OCI-LY3 (cell line): Measurements from ENCODE around the gene TRIM44.

ENCODE experiments used
- H2AFZ ChIP-seq: fragments of 200-600, 300-600 bp; shearing (Covaris generic); 2 replicates; pipeline ENCODE4 v1.6.0; 2014; ENCODE audit warnings: antibody characterized with exemption, low read depth, low read length
- H3K27ac ChIP-seq: fragments of 200-600, 300-600 bp; sonication (generic); 2 replicates; pipeline ENCODE4 v1.5.1; 2014; ENCODE audit warnings: mild to moderate bottlenecking, low read length, moderate library complexity, mixed read lengths
- H3K27me3 ChIP-seq: fragments of 200-600, 300-600 bp; sonication (generic); 2 replicates; pipeline ENCODE4 v1.6.1; 2014; ENCODE audit warnings: low read depth, low read length, mixed read lengths
- H3K36me3 ChIP-seq: fragments of 200-600, 300-600 bp; sonication (generic); replicated peaks from 2 replicates; pipeline ENCODE3; 2014; ENCODE audit warnings: low read depth, low read length, mixed read lengths
- H3K4me1 ChIP-seq: fragments of 300-600, 200-600 bp; sonication (generic); 2 replicates; pipeline ENCODE4 v1.6.1; 2014; ENCODE audit warnings: low read length, mixed read lengths
- H3K4me2 ChIP-seq: fragments of 200-600, 300-600 bp; sonication (generic); 2 replicates; pipeline ENCODE4 v1.6.1; 2014; ENCODE audit warnings: low read length, mixed read lengths
- H3K4me3 ChIP-seq: fragments of 300-600, 200-600 bp; sonication (generic); 2 replicates; pipeline ENCODE4 v1.5.1; 2014; ENCODE audit warnings: antibody characterized with exemption, mild to moderate bottlenecking, low read length, moderate library complexity
- H3K79me2 ChIP-seq: fragments of 300-600, 200-600 bp; shearing (Covaris generic); 2 replicates; pipeline ENCODE4 v1.6.1; 2014; ENCODE audit warnings: mild to moderate bottlenecking, low read length, mixed read lengths
- H3K9ac ChIP-seq: fragments of 300-600, 200-600 bp; shearing (Covaris generic); 2 replicates; pipeline ENCODE4 v1.6.0; 2014; ENCODE audit warnings: mild to moderate bottlenecking, low read length, moderate library complexity
- H3K9me3 ChIP-seq: fragments of 200-600, 300-600 bp; shearing (Covaris generic); 2 replicates; pipeline ENCODE4 v1.6.1; 2014; ENCODE audit warnings: low read length, mixed read lengths; ENCODE audit not compliant: insufficient read depth
- H4K20me1 ChIP-seq: fragments of 200-600, 300-600 bp; sonication (generic); 2 replicates; pipeline ENCODE4 v1.6.1; 2016; ENCODE audit warnings: low read length, mixed read lengths; ENCODE audit not compliant: insufficient read depth
- EZH2phosphoT487 ChIP-seq: fragments of 200-600 bp; shearing (Covaris generic); IDR thresholded peaks from 2 replicates; pipeline ENCODE4 v1.6.1; 2018; ENCODE audit warnings: antibody characterized with exemption, mixed run types, low read depth
- TF ChIP-seq, protein P1 (sequence below): fragments of 200-600, 300-600 bp; sonication (generic); IDR thresholded peaks from 2 replicates; pipeline ENCODE4 v1.5.1; 2014; ENCODE audit warnings: antibody characterized with exemption, low read length, low read depth

The TRIM44 gene

DNA sequence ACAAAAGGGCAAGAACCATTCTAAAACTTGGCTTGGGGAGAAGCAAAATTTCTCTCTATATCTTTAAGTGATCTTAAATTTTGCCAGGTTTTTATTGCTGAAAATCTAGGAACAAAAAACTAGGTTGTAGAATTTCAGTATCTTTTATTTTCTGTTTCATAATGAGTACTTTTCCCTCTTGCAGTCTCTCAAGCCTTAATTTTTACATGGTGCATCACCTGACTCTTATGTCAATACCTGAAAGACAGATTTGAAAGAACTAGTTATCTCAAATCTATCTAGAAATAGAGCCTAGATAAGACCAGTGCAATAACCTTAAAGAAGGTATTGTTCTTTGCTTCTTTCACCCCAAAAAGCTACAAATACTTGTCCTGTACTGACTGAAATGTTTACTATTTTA lies 122.1 kb downstream of the TRIM44 start:
- Histone ChIP-seq H3K4me1 (peaks cover 12% of the 10 kb centered on the region), H3K9ac (no peak overlapping the region), H2AFZ (no peak overlapping the region), H3K27ac (no peak overlapping the region), H3K79me2 (peaks cover 7% of the 10 kb centered on the region), H3K9me3 (no peaks in the 10 kb centered on the region), H3K4me3 (no peak overlapping the region), H4K20me1 (peaks cover 26% of the 10 kb centered on the region), H3K4me2 (peak overlapping the region; percentile 35), H3K36me3 (no peaks in the 10 kb centered on the region), H3K27me3 (no peaks in the 10 kb centered on the region)
- TF ChIP-seq, protein P1, sequence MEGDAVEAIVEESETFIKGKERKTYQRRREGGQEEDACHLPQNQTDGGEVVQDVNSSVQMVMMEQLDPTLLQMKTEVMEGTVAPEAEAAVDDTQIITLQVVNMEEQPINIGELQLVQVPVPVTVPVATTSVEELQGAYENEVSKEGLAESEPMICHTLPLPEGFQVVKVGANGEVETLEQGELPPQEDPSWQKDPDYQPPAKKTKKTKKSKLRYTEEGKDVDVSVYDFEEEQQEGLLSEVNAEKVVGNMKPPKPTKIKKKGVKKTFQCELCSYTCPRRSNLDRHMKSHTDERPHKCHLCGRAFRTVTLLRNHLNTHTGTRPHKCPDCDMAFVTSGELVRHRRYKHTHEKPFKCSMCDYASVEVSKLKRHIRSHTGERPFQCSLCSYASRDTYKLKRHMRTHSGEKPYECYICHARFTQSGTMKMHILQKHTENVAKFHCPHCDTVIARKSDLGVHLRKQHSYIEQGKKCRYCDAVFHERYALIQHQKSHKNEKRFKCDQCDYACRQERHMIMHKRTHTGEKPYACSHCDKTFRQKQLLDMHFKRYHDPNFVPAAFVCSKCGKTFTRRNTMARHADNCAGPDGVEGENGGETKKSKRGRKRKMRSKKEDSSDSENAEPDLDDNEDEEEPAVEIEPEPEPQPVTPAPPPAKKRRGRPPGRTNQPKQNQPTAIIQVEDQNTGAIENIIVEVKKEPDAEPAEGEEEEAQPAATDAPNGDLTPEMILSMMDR = no peak
- no peak for TF ChIP-seq EZH2phosphoT487

DNA sequence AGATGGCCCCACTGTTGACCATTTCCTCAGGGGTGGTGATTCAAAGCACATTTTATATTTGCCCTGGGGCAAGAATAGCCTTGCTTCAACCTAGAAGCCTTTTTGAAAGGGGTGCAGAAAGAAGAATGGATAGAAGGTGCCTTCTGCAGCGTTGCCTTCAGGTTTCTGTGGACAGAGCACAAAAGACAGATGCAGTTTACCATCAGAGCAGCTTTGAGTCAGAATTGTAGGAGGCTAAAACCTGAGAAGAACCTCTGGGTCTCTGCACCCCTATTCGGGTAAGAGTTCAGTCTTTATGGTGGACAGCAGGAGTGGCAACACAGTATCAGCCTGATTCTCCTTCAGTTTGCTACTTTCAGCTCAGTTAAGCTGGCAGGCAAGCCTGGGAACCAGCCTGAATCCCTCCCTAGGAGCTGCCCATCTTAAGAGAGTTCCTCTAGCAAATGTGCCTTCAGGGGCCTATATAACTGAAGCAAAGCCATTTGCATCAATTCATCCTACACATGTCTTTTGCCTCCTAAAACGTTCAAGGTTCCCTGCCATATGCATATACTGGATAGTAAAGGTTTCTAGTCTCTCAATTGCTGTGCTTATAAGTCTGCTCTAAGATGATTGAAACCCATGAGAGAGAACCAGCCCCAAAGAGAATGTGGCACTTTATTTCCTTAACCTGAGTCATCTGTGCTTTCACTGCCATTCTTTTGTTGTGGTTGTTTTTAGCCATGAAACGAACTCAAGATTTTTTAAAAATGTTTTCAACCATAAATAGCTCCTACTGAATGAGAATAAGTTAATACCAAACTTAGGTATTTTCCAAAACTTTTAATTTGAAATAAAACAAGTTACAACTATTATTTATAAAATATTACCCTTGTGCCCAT lies 123.0 kb downstream of the TRIM44 start:
- peaks cover 3% of the 10 kb centered on the region; the same call in 1 of the 2 replicates for H3K79me2 ChIP-seq
- no peak overlapping the region for H2AFZ ChIP-seq
- TF ChIP-seq, protein P1 = no peak
- TF ChIP-seq EZH2phosphoT487 = no peak
- H3K27ac ChIP-seq = no peak overlapping the region
- H3K4me3 ChIP-seq = no peak overlapping the region
- H3K9ac ChIP-seq = no peak overlapping the region
- no peaks in the 10 kb centered on the region for H3K36me3 ChIP-seq
- no peaks in the 10 kb centered on the region for H3K9me3 ChIP-seq
- H4K20me1 ChIP-seq = peaks cover 26% of the 10 kb centered on the region
- H3K4me2 ChIP-seq = no peak overlapping the region
- peaks cover 12% of the 10 kb centered on the region for H3K4me1 ChIP-seq
- H3K27me3 ChIP-seq = no peaks in the 10 kb centered on the region

DNA sequence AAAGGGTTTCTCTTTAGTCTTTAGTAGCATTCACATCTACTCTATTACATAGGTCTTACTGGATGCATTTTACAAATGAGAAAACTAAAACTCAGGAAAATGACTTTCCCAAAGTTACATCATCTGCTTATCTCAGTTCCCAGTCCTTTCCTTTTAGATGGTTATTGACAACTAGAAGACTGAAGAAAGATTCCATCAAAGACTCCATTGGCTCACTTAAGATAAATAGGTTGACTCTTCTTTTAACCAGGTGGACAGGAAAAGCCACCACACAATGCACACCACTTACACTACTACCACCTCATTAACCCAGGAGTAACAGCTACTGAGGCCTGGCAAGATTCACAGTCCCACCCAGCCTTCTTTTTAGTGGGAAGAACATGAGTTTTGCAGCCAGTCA lies 123.6 kb downstream of the TRIM44 start:
- H3K9me3 ChIP-seq = no peaks in the 10 kb centered on the region
- H3K4me3 ChIP-seq = no peak overlapping the region
- H3K4me1 ChIP-seq = peaks cover 12% of the 10 kb centered on the region
- no peak overlapping the region for H3K9ac ChIP-seq
- no peak overlapping the region for H3K4me2 ChIP-seq
- H3K79me2 ChIP-seq = peaks cover 3% of the 10 kb centered on the region; the same call in 1 of the 2 replicates
- H2AFZ ChIP-seq = no peak overlapping the region
- peaks cover 24% of the 10 kb centered on the region for H4K20me1 ChIP-seq
- H3K27me3 ChIP-seq = no peaks in the 10 kb centered on the region
- TF ChIP-seq, protein P1 = no peak
- TF ChIP-seq EZH2phosphoT487 = no peak
- H3K27ac ChIP-seq = no peak overlapping the region
- H3K36me3 ChIP-seq = no peaks in the 10 kb centered on the region

DNA sequence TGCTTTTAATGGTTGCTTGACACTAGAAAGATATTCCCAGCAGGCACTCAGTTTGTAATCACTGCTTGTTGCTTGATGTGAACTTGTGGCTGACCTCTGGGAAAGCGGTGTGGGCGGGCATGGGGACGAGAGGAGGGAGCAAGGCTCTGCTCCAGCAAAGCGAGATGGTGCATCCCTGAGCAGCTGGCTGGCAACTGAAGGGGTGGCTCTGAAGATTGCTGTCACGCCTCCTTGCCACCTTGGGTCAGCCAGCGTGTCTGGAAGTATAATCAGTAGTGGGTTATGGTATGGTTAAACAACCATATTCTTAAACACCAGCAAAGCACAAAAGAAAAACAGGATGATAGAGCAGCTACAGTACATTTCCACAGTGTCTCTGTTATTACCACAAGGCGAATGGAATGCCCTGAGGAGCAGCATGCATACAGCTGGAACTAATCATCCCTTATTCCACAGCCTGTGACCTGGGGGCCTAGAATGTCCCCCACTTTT lies 124.5 kb downstream of the TRIM44 start:
- no peak overlapping the region for H2AFZ ChIP-seq
- no peak overlapping the region for H3K9ac ChIP-seq
- peaks cover 23% of the 10 kb centered on the region for H4K20me1 ChIP-seq
- no peaks in the 10 kb centered on the region for H3K27me3 ChIP-seq
- TF ChIP-seq, protein P1 = no peak
- TF ChIP-seq EZH2phosphoT487 = no peak
- peaks cover 3% of the 10 kb centered on the region; the same call in 1 of the 2 replicates for H3K79me2 ChIP-seq
- no peak overlapping the region for H3K27ac ChIP-seq
- no peaks in the 10 kb centered on the region for H3K36me3 ChIP-seq
- no peaks in the 10 kb centered on the region for H3K9me3 ChIP-seq
- H3K4me3 ChIP-seq = no peak overlapping the region
- peaks cover 12% of the 10 kb centered on the region for H3K4me1 ChIP-seq
- no peak overlapping the region for H3K4me2 ChIP-seq
